HG03575 (cell line): Measurements from ENCODE around the gene ZNF365.
"Not testable (repeated sequence)": the region's sequence is repeated elsewhere in the genome, so short reads cannot be mapped to it uniquely, and the experiment has no call there.

Source experiments
- ATAC-seq: cut with Tn5 transposase; IDR thresholded peaks from one replicate; pipeline ENCODE4 v1.9.1; 2021; ENCODE audit not compliant: unreplicated experiment, insufficient number of reproducible peaks, low FRiP score; ENCODE audit errors: extremely low read depth

Gene ZNF365, protein sequence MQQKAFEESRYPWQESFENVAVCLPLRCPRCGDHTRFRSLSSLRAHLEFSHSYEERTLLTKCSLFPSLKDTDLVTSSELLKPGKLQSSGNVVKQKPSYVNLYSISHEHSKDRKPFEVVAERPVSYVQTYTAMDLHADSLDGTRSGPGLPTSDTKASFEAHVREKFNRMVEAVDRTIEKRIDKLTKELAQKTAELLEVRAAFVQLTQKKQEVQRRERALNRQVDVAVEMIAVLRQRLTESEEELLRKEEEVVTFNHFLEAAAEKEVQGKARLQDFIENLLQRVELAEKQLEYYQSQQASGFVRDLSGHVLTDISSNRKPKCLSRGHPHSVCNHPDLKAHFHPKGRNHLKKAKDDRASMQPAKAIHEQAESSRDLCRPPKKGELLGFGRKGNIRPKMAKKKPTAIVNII

DNA sequence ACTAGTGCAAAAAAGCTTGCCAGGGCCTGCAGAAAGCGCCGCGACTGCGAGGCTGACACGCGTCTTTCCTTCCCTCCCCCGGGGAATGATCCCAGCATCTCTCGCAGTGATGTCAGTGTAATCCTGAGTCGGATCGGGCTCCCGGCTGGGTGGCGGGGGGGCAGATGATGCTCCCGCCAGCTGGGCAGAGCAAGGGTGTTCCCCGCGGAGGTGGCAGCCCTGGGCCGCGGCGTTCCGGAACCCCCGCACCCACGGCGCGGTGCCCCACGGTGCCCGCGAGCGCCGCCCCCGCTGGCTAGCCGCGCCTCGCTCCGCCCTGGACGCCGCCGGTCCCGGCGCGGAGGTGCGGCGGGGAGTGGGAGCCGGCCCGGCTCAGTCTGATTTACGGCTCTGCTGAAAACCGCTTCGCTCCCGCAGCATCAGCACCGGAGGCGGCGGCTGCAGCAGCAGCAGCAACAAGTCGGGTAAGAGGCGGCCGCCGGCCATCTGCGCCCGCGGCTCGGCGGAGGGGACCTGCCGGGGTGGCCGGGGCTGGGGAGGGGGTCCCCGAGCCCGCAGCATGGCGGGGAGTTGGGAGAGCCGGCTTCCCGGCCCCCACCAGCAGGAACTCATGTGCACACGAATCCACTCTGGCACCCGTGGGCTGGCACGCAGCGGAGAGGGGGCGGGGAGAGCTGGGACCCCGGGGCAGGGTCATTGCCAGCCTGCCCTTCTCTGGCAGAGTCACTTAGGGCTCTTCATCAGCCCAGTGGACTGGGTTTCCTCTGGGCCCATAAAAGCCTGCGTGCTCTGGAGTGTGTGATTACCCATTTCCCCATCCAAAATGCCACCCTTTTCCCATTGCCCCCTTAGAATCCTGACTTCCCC lies at the start of gene ZNF365:
Gene ZNF365 (plus strand): TSS at position 375 of the 867 bp plus-strand sequence. CDS start 1,825 bp downstream, outside the sequence.
- no peak for ATAC-seq

DNA sequence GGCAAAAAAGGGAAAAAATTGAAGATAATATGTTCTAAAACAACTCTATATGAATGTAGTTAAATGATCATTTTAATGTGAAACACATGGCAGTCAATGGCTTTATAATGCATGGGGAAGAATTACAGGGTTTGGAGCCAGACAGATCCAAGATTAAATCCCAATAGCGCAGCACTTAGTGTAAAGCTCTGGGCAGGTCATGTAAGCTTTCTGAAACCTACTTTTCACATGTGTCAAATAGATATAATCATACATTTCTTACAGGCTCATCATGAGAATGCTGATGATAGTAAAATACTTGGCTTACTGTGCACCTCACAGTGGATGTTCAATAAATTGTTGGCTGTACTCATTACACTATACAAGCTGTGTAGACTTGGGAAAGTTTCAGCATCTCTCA lies 48.0 kb upstream of the ZNF365 start:
- no peak for ATAC-seq

DNA sequence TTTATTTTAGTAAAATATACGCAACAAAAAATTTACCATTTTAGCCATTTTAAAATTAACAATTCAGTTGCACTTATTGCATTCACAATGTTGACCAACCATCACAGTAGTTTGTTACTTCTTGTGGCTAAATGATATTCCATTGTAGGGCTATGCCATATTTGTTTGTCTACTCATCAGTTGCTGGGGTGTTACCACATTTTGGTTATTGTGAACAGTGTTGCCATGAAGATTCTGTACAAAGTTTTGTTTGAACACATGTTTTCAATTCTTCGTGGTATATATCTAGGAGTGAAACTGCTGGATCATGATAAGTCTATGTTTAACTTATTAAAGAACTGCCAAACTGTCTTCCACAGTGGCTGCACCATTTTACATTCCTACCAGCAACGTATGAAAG lies 46.3 kb upstream of the ZNF365 start:
- no peak for ATAC-seq

DNA sequence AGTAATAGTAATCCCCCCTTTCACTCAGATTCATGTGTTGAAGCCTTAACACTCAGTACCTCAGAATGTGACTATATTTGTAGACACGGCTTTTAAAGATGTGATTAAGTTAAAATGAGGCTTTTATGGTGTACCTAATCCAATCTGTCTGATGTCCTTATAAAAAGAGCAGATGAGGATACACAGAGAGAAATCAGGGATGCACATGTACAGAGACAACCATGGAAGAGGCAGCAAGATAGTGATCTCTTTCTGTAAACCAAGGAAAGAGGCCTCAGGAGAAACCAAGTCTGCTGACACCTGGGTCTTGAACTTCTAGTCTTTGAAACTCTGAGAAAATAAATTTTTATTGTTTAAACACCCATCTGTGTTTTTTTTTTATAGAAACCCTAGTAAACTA lies 44.0 kb upstream of the ZNF365 start:
- ATAC-seq, result no peak

DNA sequence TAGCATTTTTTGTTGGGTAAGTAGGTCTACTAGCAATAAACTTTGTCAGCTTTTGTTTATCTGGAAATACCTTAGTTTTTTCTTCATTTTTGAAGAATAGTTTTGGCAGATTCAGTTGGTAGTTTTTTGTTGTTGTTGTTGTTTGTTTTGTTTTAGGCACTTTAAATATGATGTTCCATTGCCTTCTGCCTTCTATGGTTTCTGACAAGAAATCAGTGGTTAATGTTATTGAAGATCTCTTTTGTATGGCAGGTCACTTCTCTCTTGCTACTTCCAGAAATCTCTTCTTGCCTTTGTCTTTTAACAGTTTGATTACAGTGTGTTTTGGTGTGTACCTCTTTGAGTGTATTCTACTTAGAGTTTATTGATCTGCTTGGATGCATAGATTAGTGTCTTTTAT lies 41.8 kb upstream of the ZNF365 start:
- ATAC-seq, result no peak

DNA sequence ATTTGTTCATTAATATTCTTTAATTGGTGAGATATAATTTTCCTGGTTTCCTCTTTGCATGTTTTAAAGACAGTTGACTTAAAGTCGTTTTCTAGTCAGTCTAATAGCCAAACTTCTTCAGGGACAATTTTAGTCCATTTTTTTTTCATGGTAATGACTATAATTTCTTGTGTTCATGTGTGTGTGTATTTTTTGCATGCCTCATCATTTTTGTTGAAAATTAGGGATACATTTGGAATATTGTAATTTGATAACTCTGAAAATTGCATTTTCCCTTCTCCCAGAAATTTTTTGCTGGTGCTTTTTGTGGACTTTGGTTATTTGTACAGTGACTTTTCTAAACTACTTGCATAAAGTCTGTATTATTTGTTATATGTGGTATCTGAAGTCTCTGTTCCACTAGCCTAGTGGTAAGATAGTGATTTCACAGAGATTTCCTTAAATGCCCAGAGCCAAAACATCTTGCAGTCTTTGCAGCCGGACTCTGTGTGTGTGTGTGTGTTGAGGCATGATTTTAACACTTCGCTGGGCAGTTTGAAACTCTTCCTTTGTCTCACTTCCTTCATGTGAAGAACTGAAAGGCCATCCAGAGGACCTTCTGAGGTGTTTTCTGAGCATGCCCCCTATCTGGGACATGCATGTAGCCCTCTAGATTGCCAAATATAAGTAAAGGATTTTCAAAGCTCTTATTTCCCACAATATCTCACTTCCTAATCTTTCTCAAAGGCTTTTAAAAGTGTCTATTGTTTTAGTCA lies 40.9 kb upstream of the ZNF365 start:
- ATAC-seq, result no peak

DNA sequence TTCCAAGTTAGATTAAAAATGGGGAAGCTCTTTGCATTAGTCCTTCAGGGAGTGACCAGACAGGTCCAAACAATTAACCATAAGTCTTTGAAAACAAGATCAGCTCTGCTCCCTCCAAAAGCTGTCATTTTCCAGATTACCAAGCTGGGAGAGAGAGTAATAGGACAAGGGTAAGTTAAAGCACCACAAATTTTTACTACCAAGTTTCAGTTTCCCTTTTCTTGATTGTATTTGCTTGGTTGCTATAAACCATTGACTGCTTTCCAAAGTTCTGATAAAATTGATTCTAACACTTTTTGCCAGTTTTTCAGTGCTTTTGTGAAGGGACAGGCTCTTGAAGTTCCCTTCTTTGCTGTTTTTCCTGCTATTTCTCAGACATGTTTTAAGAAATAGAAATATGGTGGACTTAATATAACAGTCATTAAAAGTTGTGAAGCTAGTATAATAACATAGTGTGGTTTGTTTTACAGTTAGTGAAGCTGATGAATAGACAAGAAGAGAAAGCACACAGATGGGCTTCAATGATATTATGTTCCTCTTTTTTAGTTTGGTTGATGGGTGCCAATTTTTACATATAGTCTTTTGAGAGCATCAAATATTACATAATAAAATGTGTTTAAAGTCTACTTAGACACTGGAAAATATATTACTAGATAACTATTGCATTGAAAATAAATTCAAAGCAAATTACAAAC lies 40.0 kb upstream of the ZNF365 start:
- ATAC-seq, result no peak

DNA sequence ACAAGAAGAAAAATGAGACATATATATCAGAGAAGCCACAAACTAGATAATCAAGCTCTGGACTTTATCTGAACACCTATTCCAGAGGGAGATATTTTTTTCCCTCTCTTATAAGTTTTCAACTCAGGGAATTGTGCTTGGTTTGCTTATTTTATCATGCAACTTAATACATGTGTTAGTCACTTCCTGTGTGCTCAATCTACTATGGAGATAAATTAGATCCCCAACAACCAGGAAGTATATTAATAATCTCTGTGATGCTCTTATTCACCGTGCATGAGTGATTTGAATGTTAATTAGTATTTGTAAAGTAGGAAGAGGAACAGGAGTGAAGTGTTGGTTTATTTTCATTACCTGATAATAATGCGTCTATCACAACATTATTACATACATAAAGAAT lies 38.8 kb upstream of the ZNF365 start:
- no peak for ATAC-seq

DNA sequence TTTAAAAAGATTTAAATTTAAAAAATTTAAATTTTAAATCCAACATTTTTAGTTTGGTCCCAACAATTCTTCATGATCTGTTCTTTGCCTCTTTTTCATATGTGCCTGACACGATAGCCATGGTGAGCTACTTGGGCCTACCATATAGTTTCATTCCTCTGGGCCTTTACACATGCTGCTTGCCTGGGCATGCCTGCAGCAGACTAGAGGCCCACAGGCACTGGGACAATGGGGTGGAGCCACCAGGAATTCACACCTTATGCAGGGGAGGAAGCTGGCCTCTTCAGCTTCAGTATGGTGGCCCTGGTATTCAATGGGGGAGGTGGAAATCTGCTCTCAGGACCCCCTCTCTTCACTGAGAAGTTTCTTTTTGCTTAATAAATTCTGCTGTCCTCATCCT lies 37.8 kb upstream of the ZNF365 start:
- no peak for ATAC-seq

DNA sequence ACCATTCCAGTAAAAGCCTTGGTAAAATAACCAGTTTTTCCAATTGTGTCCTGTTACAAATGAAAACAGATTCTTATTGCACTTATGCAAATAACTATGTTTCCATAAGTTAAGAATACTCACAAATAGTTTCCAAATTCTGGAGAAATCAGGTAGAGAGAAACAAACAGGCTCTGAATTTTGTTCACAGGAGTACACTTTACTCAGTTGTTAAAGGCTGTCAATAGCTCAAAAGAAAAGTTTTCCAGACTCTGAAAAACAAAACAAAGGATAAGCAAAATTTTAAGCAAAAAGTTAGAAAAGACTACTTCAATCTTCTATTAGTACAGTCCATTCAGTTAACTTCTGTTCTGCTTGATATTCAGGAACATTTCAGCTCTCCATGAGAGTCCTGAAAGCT lies 32.8 kb upstream of the ZNF365 start:
- ATAC-seq, result no peak

DNA sequence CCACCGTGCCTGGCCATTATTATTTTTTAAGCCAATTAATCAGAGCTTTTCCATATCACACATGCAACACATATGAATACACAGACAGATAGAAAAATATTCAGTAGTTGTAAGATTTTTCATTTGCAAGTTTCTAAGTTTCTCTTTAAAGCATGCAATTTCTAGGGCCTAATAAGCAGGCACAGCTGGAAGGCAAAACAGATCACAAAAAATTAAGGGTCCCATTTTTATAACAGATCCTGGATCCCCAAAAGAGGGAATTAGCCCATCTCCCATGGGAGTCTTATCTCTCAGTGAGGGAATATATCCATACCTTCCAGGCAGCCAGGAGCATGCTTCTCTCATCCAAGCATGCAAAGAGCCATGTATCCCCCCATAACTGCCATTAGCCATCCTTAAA lies 31.2 kb upstream of the ZNF365 start:
- ATAC-seq, result no peak

DNA sequence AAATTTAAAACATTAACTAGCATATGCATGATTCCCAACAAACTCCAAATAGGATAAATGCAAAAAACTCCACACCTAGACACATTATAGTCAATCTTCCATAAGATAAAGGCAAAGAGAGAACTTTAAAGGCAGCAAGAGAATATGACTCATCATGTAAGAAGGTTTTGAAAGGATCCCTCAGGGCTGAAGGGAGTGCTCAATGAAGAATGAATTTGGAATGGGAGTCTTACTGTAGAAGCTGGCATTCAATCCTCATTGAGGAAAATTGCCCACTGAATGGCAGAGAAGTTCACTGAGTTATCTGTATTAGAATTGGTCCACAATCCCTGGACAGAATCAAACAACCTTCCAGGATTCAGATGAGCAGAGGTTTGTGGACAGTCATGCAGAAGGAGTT lies 26.1 kb upstream of the ZNF365 start:
- no peak for ATAC-seq

DNA sequence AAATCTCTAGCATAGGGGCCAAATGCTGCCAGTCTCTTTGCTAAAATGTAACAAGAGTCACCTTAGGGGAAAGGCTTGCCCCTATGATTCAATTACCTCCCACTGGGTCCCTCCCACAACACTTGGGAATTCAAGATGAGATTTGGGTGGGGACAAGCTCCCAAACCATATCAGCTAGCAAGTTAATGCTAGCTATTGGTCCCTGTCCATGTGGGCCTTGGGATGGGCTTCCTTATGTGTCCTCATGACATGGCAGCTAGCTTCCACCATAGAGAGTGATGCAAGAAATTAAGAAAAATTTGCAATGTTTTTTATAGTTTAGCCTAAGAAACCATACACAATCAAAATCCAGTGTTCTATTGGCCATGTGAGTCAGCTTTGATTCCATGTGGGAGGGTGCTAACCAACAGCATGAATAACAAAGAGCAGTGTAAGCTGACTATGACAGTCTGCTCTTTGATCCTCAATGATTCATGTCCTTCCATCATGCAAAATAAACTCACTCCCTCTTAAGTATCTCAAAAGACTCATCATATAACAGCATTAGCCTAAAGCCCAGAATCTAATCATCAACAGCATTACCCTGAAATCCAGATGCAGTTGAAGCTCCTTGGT lies 21.7 kb upstream of the ZNF365 start:
- no peak for ATAC-seq

DNA sequence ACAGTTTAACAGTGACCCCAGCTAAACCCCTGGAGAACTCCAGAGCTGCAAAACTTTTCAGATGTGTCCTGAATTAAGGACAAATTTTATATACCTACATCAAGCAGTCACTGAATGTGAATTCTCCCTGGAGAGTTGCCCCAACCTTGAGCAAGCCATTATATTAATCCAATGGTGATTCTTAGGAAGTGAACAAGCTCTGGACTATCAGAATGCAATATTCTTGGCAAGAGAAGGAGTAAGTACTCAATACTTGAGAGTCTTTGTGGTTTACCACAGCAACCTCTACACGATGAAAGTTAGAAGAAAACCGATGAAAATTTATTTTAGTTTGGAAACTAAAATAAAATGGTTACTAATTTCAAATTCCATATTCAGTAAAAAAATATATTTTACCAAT lies 19.3 kb upstream of the ZNF365 start:
- no peak for ATAC-seq

DNA sequence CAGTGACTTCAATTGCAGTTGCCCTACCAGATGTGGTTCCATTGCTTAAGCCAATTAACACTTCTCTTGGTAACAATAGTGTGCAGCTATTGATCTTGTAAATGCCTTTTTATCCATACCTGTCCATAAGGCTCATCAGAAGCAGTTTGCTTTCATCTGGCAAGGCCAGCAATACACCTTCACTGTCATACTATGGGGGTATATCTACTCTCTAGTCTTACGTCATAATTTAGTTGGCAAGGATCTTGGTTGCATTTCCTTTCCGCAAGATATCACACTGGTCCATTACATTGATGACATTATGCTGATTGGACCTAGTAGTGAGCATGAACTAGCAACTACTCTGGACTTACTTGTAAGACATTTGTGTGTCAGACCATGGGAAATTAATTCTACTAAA lies 17.7 kb upstream of the ZNF365 start:
- ATAC-seq, result no peak

DNA sequence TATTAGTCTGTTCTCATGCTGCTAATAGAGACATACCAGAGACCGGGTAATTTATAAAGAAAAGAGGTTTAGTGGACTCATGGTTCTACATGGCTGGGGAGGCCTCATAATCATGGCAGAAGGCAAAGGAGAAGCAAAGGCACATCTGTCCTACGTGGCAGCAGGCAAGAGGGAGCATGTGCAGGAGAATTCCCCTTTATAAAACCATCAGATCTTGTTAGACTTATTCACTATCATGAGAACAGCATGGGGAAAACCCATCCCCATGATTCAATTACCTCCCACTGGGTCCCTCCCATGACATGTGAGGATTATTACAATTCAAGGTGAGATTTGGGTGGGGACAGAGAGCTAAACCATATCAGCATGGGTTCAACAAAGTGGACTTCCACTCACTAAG lies 16.0 kb upstream of the ZNF365 start:
- not testable (repeated sequence) for ATAC-seq

DNA sequence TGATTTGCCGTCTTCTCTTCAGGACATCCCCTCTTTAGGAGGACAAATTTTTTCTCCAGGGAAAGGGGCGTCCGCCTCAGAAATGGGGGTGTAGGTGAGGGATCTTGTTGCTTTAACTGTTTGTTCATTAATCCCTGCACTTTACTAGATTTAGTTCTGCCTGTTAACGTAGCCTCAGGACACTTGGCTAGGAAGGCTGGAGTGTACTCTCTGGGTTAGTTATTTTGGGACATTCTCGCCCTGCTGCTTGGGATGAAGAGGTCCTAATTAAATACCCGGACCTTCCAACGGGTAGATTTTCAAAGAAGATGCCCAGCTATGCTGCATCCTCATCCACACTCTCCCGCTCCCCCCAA lies 552 bp upstream of the ZNF365 start:
- ATAC-seq, result no peak

DNA sequence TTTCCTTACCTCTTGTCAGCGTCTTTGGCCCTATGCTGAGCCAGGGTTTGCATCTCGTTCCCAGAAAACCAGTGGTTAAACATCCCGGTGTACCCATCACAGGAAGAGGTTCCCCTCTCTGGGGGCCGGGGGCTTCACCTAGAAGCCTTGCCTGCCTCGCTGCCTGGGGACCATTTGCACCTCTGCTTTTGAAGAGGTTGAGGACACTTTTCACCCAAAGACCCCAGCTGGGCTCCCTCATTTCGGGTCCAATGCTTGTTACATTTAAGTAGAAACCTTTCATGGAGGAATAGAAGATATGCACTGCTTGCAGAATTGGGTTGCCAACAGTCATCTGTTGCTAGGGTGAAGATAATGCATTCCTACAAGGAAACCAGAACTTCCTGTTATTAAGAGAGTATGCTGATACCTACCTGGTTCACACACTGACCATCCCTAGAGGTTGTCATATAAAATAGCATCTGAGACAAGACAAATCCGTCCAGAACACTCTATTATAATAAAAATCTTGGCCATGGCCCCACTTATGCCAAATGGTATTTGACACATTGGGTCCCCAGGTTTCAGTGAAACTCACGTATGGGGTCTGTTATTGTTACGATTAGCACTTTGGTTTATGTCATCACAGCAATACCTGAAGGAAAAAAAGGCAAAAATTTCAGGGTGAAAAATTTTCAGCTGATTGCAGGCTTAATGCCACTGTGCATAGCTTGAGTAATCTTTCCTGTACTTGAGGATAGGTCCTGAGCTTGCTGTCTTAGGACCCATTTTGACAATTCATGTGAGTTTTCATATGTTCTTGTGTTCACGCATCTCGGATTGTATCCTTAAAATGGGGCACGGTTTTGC lies 917 bp downstream of the ZNF365 start:
- ATAC-seq, result no peak
